B cell (primary cell): ENCODE data around the gene ZNF618. TPM values are rescaled to one million over a fixed set of nuclear protein-coding genes. Genes with fewer than 3 reads are reported as not detected.

Source experiments
- ATAC-seq: fragments of 200-7000 bp; cut with Tn5 transposase; one replicate; pipeline ENCODE4 v1.10.0; 2021; ENCODE audit warnings: low read depth, mild to moderate bottlenecking, moderate number of reproducible peaks, moderate library complexity
- CTCF ChIA-PET: fragments of 350-600 bp; sonication (Branson Sonifier 250); formaldehyde crosslinking; loops from one replicate; lab custom pipeline; 2021; ENCODE audit warnings: antibody characterized with exemption, inconsistent platforms; lab: Charles Lee
- POLR2A ChIA-PET: fragments of 350-600 bp; sonication (Branson Sonifier 250); formaldehyde crosslinking; loops from one replicate; lab custom pipeline; 2021; ENCODE audit warnings: antibody characterized with exemption; lab: Charles Lee
- DNase-seq: peaks from one replicate; pipeline ENCODE4 v3.0.0; 2013
- H2AFZ ChIP-seq: 2 replicates; pipeline ENCODE4 v1.6.1; 2012; ENCODE audit warnings: mild to moderate bottlenecking, low read depth, low read length; ENCODE audit not compliant: insufficient read depth, poor library complexity, severe bottlenecking
- H3K27ac ChIP-seq, 2 donors: 1 replicate in 1 of 2; 2 replicates in 1 of 2; pipeline ENCODE4 v1.5.1; 2012 to 2013; ENCODE audit warnings: low read length in 2 of 2, mild to moderate bottlenecking in 2 of 2, moderate library complexity in 1 of 2
- H3K27me3 ChIP-seq, 4 experiments: fragments of 200-600 bp in 1 of 4; sonication (generic) in 1 of 4; replicated peaks in 1 of 4; 1 replicate in 2 of 4; 2 replicates in 2 of 4; pipeline versions ENCODE4 v1.6.1 to v1.7.0; 2013 to 2016; ENCODE audit warnings: low read length in 3 of 4, mild to moderate bottlenecking in 2 of 4, mixed read lengths in 1 of 4, moderate library complexity in 1 of 4; ENCODE audit not compliant: insufficient read depth in 4 of 4, control insufficient read depth in 3 of 4; ENCODE audit errors: control extremely low read depth in 1 of 4
- H3K36me3 ChIP-seq, 2 experiments: replicated peaks in 1 of 2; 1 replicate in 1 of 2; 2 replicates in 1 of 2; pipeline versions ENCODE4 v1.6.1 to v1.7.1; 2013; ENCODE audit warnings: low read length in 1 of 2; ENCODE audit not compliant: insufficient read depth in 2 of 2, control insufficient read depth in 1 of 2; ENCODE audit errors: control extremely low read depth in 1 of 2, extremely low read depth in 1 of 2
- H3K4me1 ChIP-seq, 2 donors: fragments of 200-600 bp in 1 of 2; sonication (generic) in 1 of 2; 1 replicate in 1 of 2; 2 replicates in 1 of 2; pipeline versions ENCODE4 v1.5.1 to v1.6.1; 2013 to 2017; ENCODE audit warnings: low read length in 2 of 2; ENCODE audit not compliant: control insufficient read depth in 2 of 2, insufficient read depth in 2 of 2
- H3K4me2 ChIP-seq: replicated peaks from 2 replicates; pipeline ENCODE3; 2012; ENCODE audit warnings: mild to moderate bottlenecking, low read depth, low read length; ENCODE audit not compliant: poor library complexity, severe bottlenecking
- H3K4me3 ChIP-seq, 5 experiments: fragments of 200-600 bp in 1 of 5; sonication (generic) in 1 of 5; 1 replicate in 3 of 5; 2 replicates in 2 of 5; pipeline versions ENCODE4 v1.5.1 to v1.7.0; 2011 to 2016; ENCODE audit warnings: low read length in 4 of 5, mild to moderate bottlenecking in 4 of 5, low read depth in 2 of 5, control low read depth in 1 of 5, moderate library complexity in 1 of 5; ENCODE audit not compliant: insufficient read depth in 1 of 5; ENCODE audit errors: control extremely low read depth in 1 of 5, extremely low read depth in 1 of 5
- H3K79me2 ChIP-seq: fragments of 200-600 bp; sonication (generic); one replicate; pipeline ENCODE4 v1.6.0; 2016; ENCODE audit warnings: low read length; ENCODE audit not compliant: control insufficient read depth, insufficient read depth
- H3K9ac ChIP-seq: fragments of 200-600 bp; sonication (generic); 2 replicates; pipeline ENCODE4 v1.6.1; 2017; ENCODE audit warnings: mild to moderate bottlenecking, low read length, moderate library complexity
- H3K9me3 ChIP-seq, 3 donors: one replicate each; pipeline versions ENCODE4 v1.6.1 to v1.7.1; 2013; ENCODE audit warnings: low read length in 2 of 3; ENCODE audit not compliant: control insufficient read depth in 2 of 3, insufficient read depth in 1 of 3; ENCODE audit errors: control extremely low read depth in 1 of 3
- H4K20me1 ChIP-seq: 2 replicates; pipeline ENCODE4 v1.6.0; 2012; ENCODE audit warnings: mild to moderate bottlenecking, low read length; ENCODE audit not compliant: insufficient read depth, control insufficient read depth, poor library complexity, severe bottlenecking
- H3K27ac Mint-ChIP-seq: one replicate; pipeline ENCODE4 v1.8.0; 2021; ENCODE audit warnings: mixed read lengths
- H3K27me3 Mint-ChIP-seq: one replicate; pipeline ENCODE4 v1.8.0; 2021; ENCODE audit warnings: mixed read lengths
- H3K4me1 Mint-ChIP-seq: one replicate; pipeline ENCODE4 v1.8.0; 2021; ENCODE audit warnings: mixed read lengths
- H3K4me3 Mint-ChIP-seq: one replicate; pipeline ENCODE4 v1.8.0; 2021; ENCODE audit warnings: mixed read lengths
- H3K9me3 Mint-ChIP-seq: one replicate; pipeline ENCODE4 v1.8.0; 2022; ENCODE audit warnings: mixed read lengths; ENCODE audit not compliant: insufficient read depth
- EZH2 ChIP-seq: IDR thresholded peaks from 2 replicates; pipeline ENCODE4 v1.6.1; 2012; ENCODE audit warnings: borderline replicate concordance, low read depth, mild to moderate bottlenecking, moderate library complexity, low read length; ENCODE audit not compliant: insufficient read depth, poor library complexity, severe bottlenecking
- WGBS: methylation state at CpG from one replicate; pipeline ENCODE4 v1.1.5; 2013; ENCODE audit warnings: missing lambda C conversion rate; ENCODE audit not compliant: insufficient coverage; 5-methylcytosine and 5-hydroxymethylcytosine counted together
- intact Hi-C: fragments of 100-400 bp; cut with micrococcal nuclease; formaldehyde crosslinking; loops from one replicate; pipeline ENCODE4 v1.10.0; 2022
- polyA plus RNA-seq: library from polyadenylated mRNA; depleted of rRNA; stranded (reverse); fragments of >200 nt; gene quantifications from 2 replicates; pipeline ENCODE4 v1.2.3, GENCODE V29; 2012
- total RNA-seq, 2 donors: library from RNA; stranded (reverse); fragments of 120-200 nt in 1 of 2; gene quantifications; 1 replicate in 1 of 2; 2 replicates in 1 of 2; pipeline versions ENCODE4 v1.2.3 to v1.2.4, GENCODE V29; 2013 to 2022
- TF ChIP-seq, protein P1 (sequence below): fragments of 200-600 bp; IDR thresholded peaks from one replicate; pipeline ENCODE4 v1.8.0; 2022; ENCODE audit warnings: antibody characterized with exemption, mild to moderate bottlenecking

Gene ZNF618
- total and polyA plus RNA-seq, 2 donors (not counting 1 experiment from before 2014, with no cell fraction given), result 1.4 to 2.5 TPM

DNA sequence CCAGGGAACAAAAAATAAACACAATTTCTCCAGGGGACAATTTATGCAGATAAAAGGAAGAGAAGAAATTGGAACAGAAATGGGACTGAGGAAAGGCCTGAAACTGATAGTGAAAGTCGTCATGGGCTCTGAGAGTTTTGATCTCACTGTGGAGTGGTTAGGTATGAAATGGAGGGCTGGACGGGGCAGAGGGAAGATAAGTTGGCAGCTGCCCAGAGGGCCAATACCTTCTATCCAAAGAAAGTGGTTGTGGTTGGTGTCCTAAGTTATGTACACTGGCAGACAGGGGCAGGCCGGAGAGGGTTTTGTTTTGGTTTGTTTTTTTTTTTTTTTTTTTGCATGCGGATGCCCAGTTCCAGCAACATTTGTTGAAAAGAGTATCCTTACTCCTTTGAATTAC lies 46.1 kb downstream of the ZNF618 start:
- H3K4me2 ChIP-seq, result no peak overlapping the region
- Mint-ChIP-seq H3K27me3 (no peaks in the 10 kb centered on the region), H3K4me1 (no peaks in the 10 kb centered on the region), H3K4me3 (no peak overlapping the region), H3K27ac (no peak overlapping the region), H3K9me3 (peaks cover 2% of the 10 kb centered on the region)
- no peaks in the 10 kb centered on the region for H3K27me3 ChIP-seq
- ATAC-seq, result no peak
- no peaks in the 10 kb centered on the region for H3K4me1 ChIP-seq
- 68% methylated on average over 2 of the region's 4 CpGs for WGBS
- H3K9ac ChIP-seq, result no peak overlapping the region
- POLR2A ChIA-PET, result no interaction called here
- TF ChIP-seq, protein P1, sequence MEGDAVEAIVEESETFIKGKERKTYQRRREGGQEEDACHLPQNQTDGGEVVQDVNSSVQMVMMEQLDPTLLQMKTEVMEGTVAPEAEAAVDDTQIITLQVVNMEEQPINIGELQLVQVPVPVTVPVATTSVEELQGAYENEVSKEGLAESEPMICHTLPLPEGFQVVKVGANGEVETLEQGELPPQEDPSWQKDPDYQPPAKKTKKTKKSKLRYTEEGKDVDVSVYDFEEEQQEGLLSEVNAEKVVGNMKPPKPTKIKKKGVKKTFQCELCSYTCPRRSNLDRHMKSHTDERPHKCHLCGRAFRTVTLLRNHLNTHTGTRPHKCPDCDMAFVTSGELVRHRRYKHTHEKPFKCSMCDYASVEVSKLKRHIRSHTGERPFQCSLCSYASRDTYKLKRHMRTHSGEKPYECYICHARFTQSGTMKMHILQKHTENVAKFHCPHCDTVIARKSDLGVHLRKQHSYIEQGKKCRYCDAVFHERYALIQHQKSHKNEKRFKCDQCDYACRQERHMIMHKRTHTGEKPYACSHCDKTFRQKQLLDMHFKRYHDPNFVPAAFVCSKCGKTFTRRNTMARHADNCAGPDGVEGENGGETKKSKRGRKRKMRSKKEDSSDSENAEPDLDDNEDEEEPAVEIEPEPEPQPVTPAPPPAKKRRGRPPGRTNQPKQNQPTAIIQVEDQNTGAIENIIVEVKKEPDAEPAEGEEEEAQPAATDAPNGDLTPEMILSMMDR, result no peak
- TF ChIP-seq EZH2, result no peak
- no peaks in the 10 kb centered on the region for H4K20me1 ChIP-seq
- no peaks in the 10 kb centered on the region for H3K36me3 ChIP-seq
- intact Hi-C loops, result no loop called here
- H3K27ac ChIP-seq, result no peak overlapping the region
- no peaks in the 10 kb centered on the region for H3K9me3 ChIP-seq
- H2AFZ ChIP-seq, result no peak overlapping the region
- no peak overlapping the region for H3K4me3 ChIP-seq
- CTCF ChIA-PET, result no interaction called here
- DNase-seq, result no peak
- H3K79me2 ChIP-seq, result no peaks in the 10 kb centered on the region

DNA sequence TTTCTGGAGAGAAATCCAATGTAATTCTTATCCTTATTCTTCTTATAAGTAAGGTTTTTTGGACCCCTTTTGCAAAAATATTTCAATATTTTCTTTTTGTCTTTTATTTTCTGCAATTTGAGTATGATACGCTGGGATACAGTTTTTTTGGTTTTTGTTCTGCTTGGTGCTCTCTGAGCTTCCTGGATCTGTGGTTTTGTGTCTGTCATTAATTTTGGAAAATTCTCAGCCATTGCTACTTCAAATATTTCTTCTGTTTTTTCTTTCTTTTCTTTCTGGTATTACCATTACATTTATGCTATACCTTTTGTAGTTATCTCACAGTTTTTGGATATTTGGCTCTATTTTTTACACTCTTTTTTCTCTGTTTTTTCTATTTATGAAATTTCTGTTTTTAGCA lies 50.1 kb downstream of the ZNF618 start:
- Mint-ChIP-seq H3K4me1 (no peaks in the 10 kb centered on the region), H3K27ac (no peak overlapping the region), H3K9me3 (peaks cover 4% of the 10 kb centered on the region), H3K4me3 (no peak overlapping the region), H3K27me3 (no peaks in the 10 kb centered on the region)
- H3K4me3 ChIP-seq, result no peak overlapping the region
- no peaks in the 10 kb centered on the region for H3K27me3 ChIP-seq
- H3K4me1 ChIP-seq, result no peaks in the 10 kb centered on the region
- no peak overlapping the region for H3K27ac ChIP-seq
- H2AFZ ChIP-seq, result no peak overlapping the region
- no peak overlapping the region for H3K9ac ChIP-seq
- DNase-seq (no peak), ATAC-seq (no peak)
- peaks cover 4 to 11% (median 6%) of the 10 kb centered on the region in 3 donors for H3K9me3 ChIP-seq
- ChIA-PET POLR2A (no interaction called here), CTCF (no interaction called here)
- H3K4me2 ChIP-seq, result no peak overlapping the region
- no CpG with 5 or more reads among the region's 1 CpG for WGBS
- intact Hi-C loops, result no loop called here
- no peaks in the 10 kb centered on the region for H3K36me3 ChIP-seq
- H3K79me2 ChIP-seq, result no peaks in the 10 kb centered on the region
- TF ChIP-seq EZH2, result no peak
- H4K20me1 ChIP-seq, result no peaks in the 10 kb centered on the region
